H1 (cell line): Measurements from ENCODE around the gene HSPA1A. TPM values are rescaled to one million over a fixed set of nuclear protein-coding genes. Genes with fewer than 3 reads are reported as not detected.

Experiments
- CREB1 ChIP-seq: IDR thresholded peaks from 2 replicates; pipeline ENCODE4 v1.6.1; 2012; ENCODE audit warnings: inconsistent platforms
- FOSL1 ChIP-seq: IDR thresholded peaks from 2 replicates; pipeline ENCODE4 v1.6.1; 2011; ENCODE audit warnings: mild to moderate bottlenecking, low read depth, low read length, moderate library complexity; ENCODE audit not compliant: insufficient read depth
- HDAC6 ChIP-seq: IDR thresholded peaks from one replicate; pipeline ENCODE4 v1.7.1; 2012; ENCODE audit warnings: low read depth, mild to moderate bottlenecking, inconsistent platforms, low read length, moderate library complexity
- JUND ChIP-seq: IDR thresholded peaks from 2 replicates; pipeline ENCODE4 v1.6.1; 2011; ENCODE audit warnings: mild to moderate bottlenecking, improper control_type of control experiment, low read length
- KDM4A ChIP-seq: IDR thresholded peaks from one replicate; pipeline ENCODE4 v1.7.1; 2012; ENCODE audit warnings: low read depth, mild to moderate bottlenecking, moderate library complexity, low read length, inconsistent platforms; ENCODE audit not compliant: severe bottlenecking
- POLR2A ChIP-seq, 2 experiments: IDR thresholded peaks; 1 replicate in 1 of 2; 2 replicates in 1 of 2; pipeline ENCODE4 v1.6.1; 2011; ENCODE audit warnings: low read depth in 2 of 2, low read length in 2 of 2, mild to moderate bottlenecking in 2 of 2; ENCODE audit errors: control extremely low read depth in 1 of 2
- POLR2AphosphoS5 ChIP-seq: IDR thresholded peaks from 2 replicates; pipeline ENCODE4 v1.6.1; 2011; ENCODE audit warnings: low read depth, low read length
- RAD21 ChIP-seq, 2 experiments: IDR thresholded peaks in 1 of 2; conservative IDR thresholded peaks in 1 of 2; 2 replicates each; pipeline ENCODE4 v1.6.1; 2011; ENCODE audit warnings: low read depth in 2 of 2, low read length in 2 of 2, improper control_type of control experiment in 1 of 2, inconsistent platforms in 1 of 2, mild to moderate bottlenecking in 1 of 2, moderate library complexity in 1 of 2
- RFX5 ChIP-seq: IDR thresholded peaks from 2 replicates; pipeline ENCODE4 v1.6.1; 2011; ENCODE audit warnings: low read depth, low read length, improper control_type of control experiment, borderline replicate concordance
- SP2 ChIP-seq: IDR thresholded peaks from 2 replicates; pipeline ENCODE4 v1.6.1; 2012; ENCODE audit warnings: mild to moderate bottlenecking, low read length, inconsistent platforms
- polyA plus RNA-seq, 7 experiments: library from polyadenylated mRNA; depleted of rRNA in 3 of 7; stranded (reverse) in 5 of 7; unstranded in 2 of 7; fragments of >200 nt in 5 of 7; fragments of 200-250 nt in 2 of 7; gene quantifications; 1 replicate in 5 of 7; 2 replicates in 1 of 7; 4 replicates in 1 of 7; pipeline versions ENCODE4 v1.2.1 to v1.2.3, GENCODE V29; 2011 to 2013; ENCODE audit warnings: missing spikeins in 2 of 7, mixed read lengths in 2 of 7
- total RNA-seq: library from RNA; stranded (reverse); fragmentation: NEBNext Ultra II Directional; extraction: Animal tissue kit (Norgen Biotek cat#: 25700); gene quantifications from 2 replicates; pipeline ENCODE4 v1.2.1, GENCODE V29; 2021

Gene HSPA1A
- total and polyA plus RNA-seq, 2 of the 8 experiments (the other 6 are each of a cell fraction or from before 2014, with no cell fraction given) = 40.7 to 54.0 TPM

GRCh38 chr6:31776989-31777666, 38.2 kb upstream of the HSPA1A start, which contains the start of gene VWA7 (continued):
- TF ChIP-seq POLR2AphosphoS5 = 0 out of 2 replicates have a peak, but pooled peaks have one; percentile 25
- no peak for TF ChIP-seq KDM4A
- TF ChIP-seq JUND = no peak
- TF ChIP-seq CREB1 = peak; percentile 54
- no peak for TF ChIP-seq RAD21 (IDR thresholded peaks at IDR 0.05 in 1 of 2, conservative IDR thresholded peaks at IDR 0.05 in 1 of 2; ENCODE audit: low read depth in 2 of 2, low read length in 2 of 2)
- 0 out of 3 replicates have a peak, but pooled peaks of 1 of the 2 experiments have one; percentile 19 for TF ChIP-seq POLR2A (IDR thresholded peaks at IDR 0.05; ENCODE audit: control extremely low read depth in 1 of 2, low read depth in 2 of 2, low read length in 2 of 2)
- no peak for TF ChIP-seq FOSL1
- no peak for TF ChIP-seq RFX5
- TF ChIP-seq SP2 = no peak
- no peak for TF ChIP-seq HDAC6
